Testis (tissue), 3 donors: Measurements from ENCODE around the gene CD9. TPM values are rescaled to one million over a fixed set of nuclear protein-coding genes. Genes with fewer than 3 reads are reported as not detected.

Experiments used
- DNase-seq: peaks from one replicate; pipeline ENCODE4 v3.0.0-alpha.2; 2019
- H3K27ac ChIP-seq, 2 donors: fragments of 200-600 bp; sonication (generic); one replicate each; pipeline ENCODE4 v1.5.1; 2019
- H3K27me3 ChIP-seq: fragments of 200-600 bp; sonication (generic); one replicate; pipeline ENCODE4 v1.5.1; 2019
- H3K36me3 ChIP-seq: fragments of 200-600 bp; sonication (generic); one replicate; pipeline ENCODE4 v1.5.1; 2017; ENCODE audit warnings: low read depth; ENCODE audit errors: missing control alignments
- H3K4me1 ChIP-seq: fragments of 200-600 bp; sonication (generic); one replicate; pipeline ENCODE4 v1.5.1; 2019
- H3K4me3 ChIP-seq, 2 donors: fragments of 200-600 bp; sonication (generic); one replicate each; pipeline ENCODE4 v1.5.1; 2017 to 2019
- H3K9me3 ChIP-seq: fragments of 200-600 bp; sonication (generic); one replicate; pipeline ENCODE4 v1.5.1; 2017
- CTCF ChIP-seq, 3 experiments: fragments of 450-650 bp in 2 of 3; fragments of 200-600 bp in 1 of 3; sonication (generic) in 1 of 3; IDR thresholded peaks; one replicate each; pipeline ENCODE4 v1.5.1; 2016 to 2019; ENCODE audit warnings: antibody characterized with exemption in 3 of 3, mild to moderate bottlenecking in 2 of 3, moderate library complexity in 1 of 3
- POLR2A ChIP-seq: fragments of 450-650 bp; IDR thresholded peaks from one replicate; pipeline ENCODE4 v1.6.1; 2017; ENCODE audit warnings: antibody characterized with exemption, mild to moderate bottlenecking, moderate library complexity
- WGBS, 2 donors: methylation state at CpG; one replicate each; pipeline ENCODE4 v1.1.5; 2018; 5-methylcytosine and 5-hydroxymethylcytosine counted together
- intact Hi-C: fragments of 100-400 bp; cut with DNase I; formaldehyde crosslinking; loops from one replicate; pipeline ENCODE4 v1.15.1; 2023; ENCODE audit warnings: low total_unique reads
- polyA plus RNA-seq: library from polyadenylated mRNA; stranded (reverse); fragments of 350-450 nt; fragmentation: Illumina TruSeq; extraction: RNeasy Lipid Tissue Mini Kit (QIAGEN cat#74804); gene quantifications from one replicate; pipeline ENCODE4 v1.2.3, GENCODE V29; 2014; ENCODE audit warnings: low read depth, low replicate concordance; ENCODE audit not compliant: insufficient read depth
- total RNA-seq, 2 donors: library from RNA; depleted of rRNA; stranded (reverse); fragments of >200 nt; gene quantifications; one replicate each; pipeline ENCODE4 v1.2.3, GENCODE V29; 2016

The CD9 gene
- total and polyA plus RNA-seq, 3 donors from 2014 or later, result 31.2 to 94.2 (median 53.1) TPM

- no peak overlapping the region for H3K4me3 ChIP-seq
- intact Hi-C loops, result no loop called here
- peaks cover 6% of the 10 kb centered on the region for H3K4me1 ChIP-seq
- DNase-seq, result no peak
- no peak for TF ChIP-seq POLR2A
- no peak for TF ChIP-seq CTCF (IDR thresholded peaks at IDR 0.05)
- WGBS, 2 donors, result 87 to 88% methylated on average over 2 to 3 of the region's 3 CpGs
- no peaks in the 10 kb centered on the region for H3K9me3 ChIP-seq
- H3K36me3 ChIP-seq, result no peaks in the 10 kb centered on the region
- no peak overlapping the region for H3K27ac ChIP-seq
- no peaks in the 10 kb centered on the region for H3K27me3 ChIP-seq
Measured at GRCh38 chr12:6262211-6262610, 62.0 kb downstream of the CD9 start.

DNA sequence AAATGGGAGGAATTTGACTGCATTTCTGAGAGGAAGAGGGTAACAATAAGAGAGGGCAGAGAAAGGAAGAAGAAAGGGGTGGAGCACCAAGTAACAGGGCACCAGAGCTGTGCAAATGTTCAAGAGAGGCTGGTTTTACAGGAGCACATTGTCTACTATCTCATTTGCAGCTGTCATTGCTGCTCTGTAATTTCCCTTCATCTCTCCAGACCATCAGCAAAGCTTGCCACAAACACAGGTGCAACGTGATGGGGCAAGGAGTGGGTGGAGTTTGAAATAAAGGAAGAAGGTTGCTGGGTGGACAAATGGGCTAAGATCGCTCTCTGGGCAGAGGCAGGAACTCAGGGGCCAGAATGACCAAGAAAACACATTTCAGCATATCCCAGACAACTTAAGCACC lies 62.4 kb downstream of the CD9 start:
- TF ChIP-seq CTCF (IDR thresholded peaks at IDR 0.05) (no peak), POLR2A (no peak)
- intact Hi-C loops, result no loop called here
- H3K9me3 ChIP-seq, result no peaks in the 10 kb centered on the region
- no peak overlapping the region for H3K4me3 ChIP-seq
- no peak overlapping the region for H3K27ac ChIP-seq
- no peaks in the 10 kb centered on the region for H3K36me3 ChIP-seq
- H3K27me3 ChIP-seq, result no peaks in the 10 kb centered on the region
- H3K4me1 ChIP-seq, result peaks cover 6% of the 10 kb centered on the region
- WGBS, 2 donors, result 71 to 78% methylated on average over 2 of the region's 2 CpGs
- no peak for DNase-seq

GRCh38 chr12:6263931-6264330 lies 63.7 kb downstream of the CD9 start:
- Histone ChIP-seq H3K9me3 (no peaks in the 10 kb centered on the region), H3K36me3 (no peaks in the 10 kb centered on the region), H3K27me3 (no peaks in the 10 kb centered on the region), H3K4me1 (peaks cover 6% of the 10 kb centered on the region), H3K27ac (no peak overlapping the region), H3K4me3 (no peak overlapping the region)
- peak; percentile 49 for DNase-seq
- WGBS, 2 donors, result 35 to 90% methylated on average over 4 of the region's 4 CpGs
- TF ChIP-seq POLR2A, result no peak
- no peak for TF ChIP-seq CTCF (IDR thresholded peaks at IDR 0.05)
- intact Hi-C loops, result no loop called here

- intact Hi-C loops, result no loop called here
- TF ChIP-seq CTCF (IDR thresholded peaks at IDR 0.05), result no peak
- TF ChIP-seq POLR2A, result no peak
Measured at GRCh38 chr12:6264402-6265037, 64.3 kb downstream of the CD9 start.

DNA sequence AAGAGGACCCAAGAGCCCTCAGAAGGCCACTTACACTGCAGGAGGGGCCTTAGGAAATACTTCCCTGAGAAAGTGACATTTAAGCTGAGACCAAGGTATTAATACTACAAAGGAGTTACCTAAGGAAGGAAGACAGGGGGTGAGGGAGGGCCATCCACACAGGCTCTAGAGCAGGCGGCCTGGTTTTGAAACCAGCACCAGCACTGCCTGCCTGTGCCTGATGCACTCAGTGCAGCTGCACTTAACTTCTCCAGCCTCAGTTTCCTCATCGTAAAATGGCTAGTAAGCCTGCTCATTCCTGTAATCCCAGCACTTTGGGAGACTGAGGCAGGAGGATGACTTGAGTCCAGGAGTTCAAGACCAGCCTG lies 64.8 kb downstream of the CD9 start:
- WGBS, 2 donors, result 90 to 98% methylated on average over 2 of the region's 2 CpGs
- Histone ChIP-seq H3K4me1 (peaks cover 6% of the 10 kb centered on the region), H3K9me3 (no peaks in the 10 kb centered on the region), H3K36me3 (no peaks in the 10 kb centered on the region), H3K4me3 (no peak overlapping the region), H3K27ac (no peak overlapping the region), H3K27me3 (no peaks in the 10 kb centered on the region)
- DNase-seq, result no peak
- TF ChIP-seq CTCF (IDR thresholded peaks at IDR 0.05) (no peak), POLR2A (no peak)
- intact Hi-C loops, result no loop called here

More at GRCh38 chr12:6264402-6265037, 64.3 kb downstream of the CD9 start:
- Histone ChIP-seq H3K27ac (no peak overlapping the region), H3K4me1 (peaks cover 6% of the 10 kb centered on the region), H3K9me3 (no peaks in the 10 kb centered on the region), H3K4me3 (no peak overlapping the region), H3K27me3 (no peaks in the 10 kb centered on the region), H3K36me3 (no peaks in the 10 kb centered on the region)
- 79 to 90% methylated on average over 11 of the region's 11 CpGs for WGBS, 2 donors
- no peak for DNase-seq
